ENCODE results near the gene PSMG4. TPM values are rescaled to one million over a fixed set of nuclear protein-coding genes. Genes with fewer than 3 reads are reported as not detected.

The PSMG4 gene
- total and polyA plus RNA-seq, 9 of the 15 experiments (the other 6 are each of a cell fraction or from before 2014, with no cell fraction given): 12.9 to 185 (median 52.0) TPM

GRCh38 chr6:3228771-3229565, 29.8 kb upstream of the PSMG4 start (continued):
- TF ChIP-seq ZNF655 (CRISPR knock-in tag; IDR thresholded peaks at IDR 0.05) (no peak), MLLT1 (IDR thresholded peaks at IDR 0.05) (peak in 1 of 2 experiments; percentile 52; a peak in 1 of 4 replicates), USF2 (CRISPR knock-in tag; IDR thresholded peaks at IDR 0.05) (no peak), RNF219 (CRISPR knock-in tag; IDR thresholded peaks at IDR 0.05) (no peak), ZNF57 (CRISPR knock-in tag; IDR thresholded peaks at IDR 0.05) (no peak), POLR2B (IDR thresholded peaks at IDR 0.05; ENCODE audit: low read depth, partially characterized antibody) (no peak), ZNF174 (CRISPR knock-in tag; IDR thresholded peaks at IDR 0.05) (no peak), DACH1 (IDR thresholded peaks at IDR 0.05; ENCODE audit: partially characterized antibody) (no peak), ELK1 (CRISPR knock-in tag; IDR thresholded peaks at IDR 0.05) (no peak), HOMEZ (CRISPR knock-in tag; IDR thresholded peaks at IDR 0.05) (no peak), KLF16 (IDR thresholded peaks at IDR 0.05) (no peak), ZNF699 (CRISPR knock-in tag; IDR thresholded peaks at IDR 0.05; ENCODE audit: insufficient replicate concordance) (no peak), ZBTB34 (CRISPR knock-in tag; IDR thresholded peaks at IDR 0.05) (no peak), NFE2 (IDR thresholded peaks at IDR 0.05; ENCODE audit: low read depth) (no peak), HMGXB4 (CRISPR knock-in tag; IDR thresholded peaks at IDR 0.05) (no peak)
